ENCODE results near the gene LACC1. TPM values are rescaled to one million over a fixed set of nuclear protein-coding genes. Genes with fewer than 3 reads are reported as not detected.

LACC1 gene
- 10 to 100 TPM in 1 of 2 donors, 1 to 10 TPM in 1; 6.1 to 12.5 TPM for total RNA-seq

DNA sequence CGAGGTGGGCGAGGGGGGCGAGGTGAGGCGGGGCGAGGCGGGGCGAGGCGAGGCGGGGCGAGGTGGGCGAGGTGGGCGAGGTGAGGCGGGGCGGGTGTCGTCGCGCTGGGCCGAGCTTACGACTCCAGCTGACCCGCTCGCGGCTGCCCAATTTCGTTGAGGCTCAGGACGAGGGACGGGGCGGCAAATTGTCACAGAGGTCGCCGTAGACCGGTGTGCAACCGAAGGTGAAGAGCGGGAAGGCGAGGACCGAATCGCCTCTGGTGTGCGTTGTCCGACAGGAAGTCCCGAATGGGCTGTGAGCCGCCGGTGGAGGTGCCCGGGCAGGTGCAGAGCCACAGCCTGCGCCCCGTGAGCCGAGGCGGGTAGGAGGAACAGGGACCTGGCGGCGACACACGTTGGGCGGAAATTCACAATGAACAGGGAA, at the start of gene LACC1:
Gene LACC1 (plus strand): TSS at position 150 of the 427 bp plus-strand sequence. CDS start 1,082 bp downstream, outside the sequence.
- Histone ChIP-seq H3K27ac (peak within 1 kb of the TSS; percentile 91), H3K36me3 (no peaks in the 10 kb centered on the region), H3K4me1 (ENCODE audit: control insufficient read depth in 1 of 2, low read depth in 2 of 2) (peaks cover 0 to 7% of the 10 kb centered on the region in 2 donors), H3K4me3 (peak within 1 kb of the TSS; percentile 96), H3K9me3 (no peaks in the 10 kb centered on the region), H3K27me3 (replicated peaks; ENCODE audit: insufficient read depth) (no peaks in the 10 kb centered on the region)
- DNase-seq (ENCODE audit: low spot score) (peak; percentile 7), ATAC-seq (ENCODE audit: insufficient number of reproducible peaks, low FRiP score, low read depth) (no peak)
- TF ChIP-seq, protein P1, sequence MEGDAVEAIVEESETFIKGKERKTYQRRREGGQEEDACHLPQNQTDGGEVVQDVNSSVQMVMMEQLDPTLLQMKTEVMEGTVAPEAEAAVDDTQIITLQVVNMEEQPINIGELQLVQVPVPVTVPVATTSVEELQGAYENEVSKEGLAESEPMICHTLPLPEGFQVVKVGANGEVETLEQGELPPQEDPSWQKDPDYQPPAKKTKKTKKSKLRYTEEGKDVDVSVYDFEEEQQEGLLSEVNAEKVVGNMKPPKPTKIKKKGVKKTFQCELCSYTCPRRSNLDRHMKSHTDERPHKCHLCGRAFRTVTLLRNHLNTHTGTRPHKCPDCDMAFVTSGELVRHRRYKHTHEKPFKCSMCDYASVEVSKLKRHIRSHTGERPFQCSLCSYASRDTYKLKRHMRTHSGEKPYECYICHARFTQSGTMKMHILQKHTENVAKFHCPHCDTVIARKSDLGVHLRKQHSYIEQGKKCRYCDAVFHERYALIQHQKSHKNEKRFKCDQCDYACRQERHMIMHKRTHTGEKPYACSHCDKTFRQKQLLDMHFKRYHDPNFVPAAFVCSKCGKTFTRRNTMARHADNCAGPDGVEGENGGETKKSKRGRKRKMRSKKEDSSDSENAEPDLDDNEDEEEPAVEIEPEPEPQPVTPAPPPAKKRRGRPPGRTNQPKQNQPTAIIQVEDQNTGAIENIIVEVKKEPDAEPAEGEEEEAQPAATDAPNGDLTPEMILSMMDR (IDR thresholded peaks at IDR 0.05), result no peak

DNA sequence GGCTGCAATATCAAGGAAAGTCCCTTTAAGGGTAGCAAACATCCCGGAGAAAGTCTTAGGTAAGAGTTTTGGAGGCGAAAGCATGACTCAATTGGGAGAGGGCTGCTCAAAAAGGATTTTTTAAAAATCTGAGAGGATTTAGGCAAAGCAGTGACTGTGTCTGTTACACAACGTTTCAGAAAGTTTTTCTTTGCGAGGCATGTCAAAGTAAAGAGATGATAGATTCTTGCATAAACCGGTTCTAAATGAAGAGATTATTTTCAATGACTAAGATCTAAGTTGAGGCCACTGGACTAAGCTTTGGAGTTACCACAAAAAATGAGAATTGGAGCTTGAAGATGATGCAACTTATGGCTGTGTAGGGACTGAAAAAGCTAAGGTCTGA, 49.2 kb upstream of the LACC1 start:
- DNase-seq (ENCODE audit: low spot score), result no peak
- peaks cover 9 to 10% of the 10 kb centered on the region in 2 donors for H3K4me1 ChIP-seq (ENCODE audit: control insufficient read depth in 1 of 2, low read depth in 2 of 2)
- no peak overlapping the region for H3K27ac ChIP-seq
- H3K36me3 ChIP-seq, result no peaks in the 10 kb centered on the region
- no peaks in the 10 kb centered on the region for H3K27me3 ChIP-seq (replicated peaks; ENCODE audit: insufficient read depth)
- H3K9me3 ChIP-seq, result no peaks in the 10 kb centered on the region
- TF ChIP-seq, protein P1 (IDR thresholded peaks at IDR 0.05), result no peak
- peak overlapping the region; percentile 18 for H3K4me3 ChIP-seq
- ATAC-seq (ENCODE audit: insufficient number of reproducible peaks, low FRiP score, low read depth), result peak; percentile 53

DNA sequence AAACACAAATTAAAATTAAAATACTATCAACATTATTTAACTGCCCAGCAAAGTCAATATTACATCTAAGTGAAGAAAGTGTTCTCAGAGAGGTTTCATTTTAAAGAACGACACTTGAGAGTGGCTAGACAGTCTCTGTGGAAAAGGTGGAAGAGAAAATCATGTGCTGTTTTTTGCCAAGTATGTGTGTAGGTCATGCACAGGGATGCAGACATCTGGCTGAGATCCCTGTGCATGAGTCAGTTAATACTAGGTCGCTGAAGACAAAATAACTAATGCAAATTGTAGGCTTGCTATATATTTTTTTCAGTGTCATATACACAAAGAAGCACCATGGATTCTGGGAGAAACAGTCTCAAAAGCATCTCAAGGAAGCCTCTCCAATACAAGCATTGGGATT, 48.6 kb upstream of the LACC1 start:
- TF ChIP-seq, protein P1 (IDR thresholded peaks at IDR 0.05), result no peak
- no peak overlapping the region for H3K4me3 ChIP-seq
- ATAC-seq (ENCODE audit: insufficient number of reproducible peaks, low FRiP score, low read depth) (no peak), DNase-seq (ENCODE audit: low spot score) (no peak)
- H3K36me3 ChIP-seq, result no peaks in the 10 kb centered on the region
- no peaks in the 10 kb centered on the region for H3K27me3 ChIP-seq (replicated peaks; ENCODE audit: insufficient read depth)
- no peaks in the 10 kb centered on the region for H3K9me3 ChIP-seq
- no peak overlapping the region for H3K27ac ChIP-seq
- H3K4me1 ChIP-seq (ENCODE audit: control insufficient read depth in 1 of 2, low read depth in 2 of 2), result peaks cover 9 to 10% of the 10 kb centered on the region in 2 donors

DNA sequence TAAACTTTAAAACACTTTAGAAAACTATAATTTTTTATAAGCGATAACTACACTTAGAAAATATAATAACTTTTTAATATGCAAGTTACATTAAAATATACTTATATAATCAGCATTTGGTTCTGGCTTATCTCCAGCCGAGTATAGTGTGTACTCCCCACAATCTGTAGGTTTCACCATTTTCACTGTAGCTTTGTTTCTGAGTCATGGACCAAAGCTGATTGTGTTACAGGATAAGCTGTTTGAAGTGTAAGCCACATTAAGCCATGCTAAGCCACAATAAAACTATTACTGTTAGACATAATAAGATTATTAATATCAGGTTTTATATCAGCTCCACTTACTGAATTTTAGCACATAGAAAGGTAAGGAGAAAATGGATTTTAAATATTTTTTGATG, 44.0 kb upstream of the LACC1 start:
- DNase-seq (ENCODE audit: low spot score), result no peak
- no peak for ATAC-seq (ENCODE audit: insufficient number of reproducible peaks, low FRiP score, low read depth)
- peaks cover 9 to 10% of the 10 kb centered on the region in 2 donors for H3K4me1 ChIP-seq (ENCODE audit: control insufficient read depth in 1 of 2, low read depth in 2 of 2)
- H3K9me3 ChIP-seq, result no peaks in the 10 kb centered on the region
- TF ChIP-seq, protein P1 (IDR thresholded peaks at IDR 0.05), result no peak
- no peak overlapping the region for H3K27ac ChIP-seq
- no peaks in the 10 kb centered on the region for H3K36me3 ChIP-seq
- no peaks in the 10 kb centered on the region for H3K27me3 ChIP-seq (replicated peaks; ENCODE audit: insufficient read depth)
- no peak overlapping the region for H3K4me3 ChIP-seq

DNA sequence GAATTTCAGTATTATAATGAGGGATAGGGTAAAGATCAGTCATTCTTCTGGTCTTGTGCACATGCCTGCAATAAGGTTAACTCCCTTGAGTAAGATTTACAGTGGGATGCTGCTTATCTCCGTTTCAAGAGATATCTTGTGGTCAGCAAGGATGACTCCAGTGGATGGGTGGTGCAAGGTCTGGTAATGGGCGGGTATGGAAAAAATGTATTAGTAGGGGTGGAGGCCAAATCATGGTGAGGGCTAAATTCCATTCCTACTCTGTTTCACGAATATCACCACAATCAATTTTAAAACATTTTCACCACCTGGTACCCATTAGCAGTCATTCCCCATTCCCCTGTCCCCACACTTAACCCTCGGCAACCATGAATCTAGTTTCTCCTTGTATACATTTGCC, 40.8 kb upstream of the LACC1 start:
- H3K27ac ChIP-seq, result no peak overlapping the region
- no peak overlapping the region for H3K4me3 ChIP-seq
- no peak for ATAC-seq (ENCODE audit: insufficient number of reproducible peaks, low FRiP score, low read depth)
- H3K9me3 ChIP-seq, result no peaks in the 10 kb centered on the region
- TF ChIP-seq, protein P1 (IDR thresholded peaks at IDR 0.05), result no peak
- no peaks in the 10 kb centered on the region for H3K36me3 ChIP-seq
- H3K4me1 ChIP-seq (ENCODE audit: control insufficient read depth in 1 of 2, low read depth in 2 of 2), result no peaks in the 10 kb centered on the region
- DNase-seq (ENCODE audit: low spot score), result no peak
- H3K27me3 ChIP-seq (replicated peaks; ENCODE audit: insufficient read depth), result no peaks in the 10 kb centered on the region

All from thoracic aorta (tissue), 2 donors.